NCI-H2171 (cell line): ENCODE data around the gene ITSN1.

Source experiments
- DNase-seq: peaks from one replicate; lab custom pipeline; 2025; lab: John Stamatoyannopoulos, UW

Gene ITSN1

DNA sequence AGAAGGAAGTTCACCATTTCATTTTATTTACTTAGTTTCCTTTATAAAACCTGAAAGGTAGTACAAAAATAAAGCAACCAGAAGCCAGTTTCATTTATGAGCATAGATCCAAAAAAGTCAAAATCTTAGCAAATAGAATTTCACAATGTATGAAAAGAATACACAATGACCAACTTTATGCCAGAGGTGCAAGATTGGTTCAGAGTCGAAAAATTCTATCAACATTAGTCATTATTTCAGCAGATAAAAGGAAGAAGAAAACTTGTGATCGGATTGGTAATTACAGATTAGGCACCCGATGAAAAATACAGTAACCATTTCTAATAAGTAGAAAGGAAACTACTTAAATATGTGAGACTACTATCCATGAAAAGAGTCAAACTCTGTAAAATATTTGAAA is 89.1 kb downstream of the ITSN1 start:
- no peak for DNase-seq

DNA sequence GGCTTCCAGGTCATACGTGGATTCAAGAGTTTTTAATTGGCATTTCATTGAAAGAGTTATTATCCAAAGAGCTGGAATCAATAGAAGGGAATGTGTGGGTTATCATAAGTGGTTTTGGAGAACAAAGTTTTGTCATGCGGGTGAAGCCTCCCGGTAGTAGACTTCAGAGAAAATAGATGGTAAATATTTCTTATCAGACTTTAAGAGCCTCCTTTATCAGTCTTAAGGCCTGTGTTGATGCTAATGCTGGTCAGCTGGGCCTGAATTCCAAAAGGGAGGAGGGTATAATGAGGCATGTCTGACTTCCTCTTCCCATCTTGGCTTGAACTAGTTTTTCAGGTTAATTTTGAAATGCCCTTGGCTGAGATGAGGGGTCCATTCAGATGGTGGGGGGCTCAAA is 89.7 kb downstream of the ITSN1 start:
- DNase-seq = no peak

DNA sequence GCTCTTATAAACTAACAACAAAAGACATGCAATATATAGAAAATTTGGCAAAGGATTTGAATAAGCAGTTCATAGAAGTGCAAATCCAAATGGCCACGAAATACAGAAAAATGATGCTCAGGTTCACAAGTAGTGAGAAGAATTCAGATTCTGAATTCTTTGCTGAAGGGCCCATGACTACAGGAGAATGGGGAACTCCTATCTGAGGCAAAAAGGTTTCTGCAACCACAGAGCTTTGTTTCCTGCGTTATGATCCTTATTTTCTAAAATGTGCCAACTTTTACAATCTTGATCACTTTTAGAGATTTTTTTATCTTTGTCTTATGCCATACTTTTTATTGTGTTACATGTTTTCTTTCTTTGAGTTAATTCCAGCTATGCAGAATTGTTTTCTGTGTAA is 91.3 kb downstream of the ITSN1 start:
- no peak for DNase-seq

DNA sequence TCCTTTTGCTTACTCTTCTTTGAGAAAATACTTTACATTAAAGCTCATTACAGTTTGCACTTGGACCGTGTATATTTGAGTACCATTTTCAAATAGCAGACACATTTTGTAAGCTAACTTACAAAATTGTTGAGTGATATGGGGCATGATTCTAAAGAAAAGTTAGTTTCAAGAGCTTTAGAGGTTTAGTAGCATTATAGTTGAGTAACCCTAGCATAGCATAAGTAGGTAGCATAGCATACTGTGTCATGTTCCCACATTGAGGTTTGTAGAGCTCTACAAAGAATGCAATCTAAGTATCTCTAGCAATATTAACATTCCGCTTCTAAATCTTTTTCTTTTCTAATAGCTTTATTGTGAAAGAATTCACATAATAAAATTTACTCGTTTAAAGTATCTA is 92.0 kb downstream of the ITSN1 start:
- DNase-seq = no peak

DNA sequence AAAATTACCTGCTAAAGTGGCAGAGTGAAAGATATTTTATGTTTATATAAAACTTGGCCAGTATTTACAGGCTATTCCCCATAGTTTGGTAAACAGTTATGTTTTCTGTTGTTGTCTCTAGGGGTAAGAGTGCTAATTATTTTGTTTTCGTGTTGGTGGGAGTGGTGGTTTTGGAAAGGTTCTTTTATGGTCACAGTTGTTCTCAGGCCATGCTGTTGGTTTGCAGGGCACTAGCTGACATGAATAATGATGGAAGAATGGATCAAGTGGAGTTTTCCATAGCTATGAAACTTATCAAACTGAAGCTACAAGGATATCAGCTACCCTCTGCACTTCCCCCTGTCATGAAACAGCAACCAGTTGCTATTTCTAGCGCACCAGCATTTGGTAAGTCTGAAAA is 92.5 kb downstream of the ITSN1 start:
- no peak for DNase-seq

DNA sequence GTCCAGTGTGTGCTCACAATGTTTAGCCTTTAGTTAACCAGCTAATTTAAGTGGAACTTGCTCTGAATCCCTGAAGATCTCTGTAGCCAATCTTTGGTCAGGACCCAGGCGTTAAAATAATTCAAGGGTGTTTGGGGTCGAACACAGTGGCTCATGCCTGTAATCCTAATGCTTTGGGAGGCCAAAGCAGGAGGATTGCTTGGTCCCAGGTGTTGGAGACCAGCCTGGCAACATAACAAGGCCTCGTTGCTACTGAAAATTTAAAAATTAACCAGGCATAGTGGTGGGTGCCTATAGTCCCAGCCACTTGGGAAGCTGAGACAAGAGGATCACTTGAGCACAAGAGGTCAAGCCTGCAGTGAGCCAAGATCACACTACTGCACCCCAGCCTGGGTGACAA is 94.3 kb downstream of the ITSN1 start:
- no peak for DNase-seq

DNA sequence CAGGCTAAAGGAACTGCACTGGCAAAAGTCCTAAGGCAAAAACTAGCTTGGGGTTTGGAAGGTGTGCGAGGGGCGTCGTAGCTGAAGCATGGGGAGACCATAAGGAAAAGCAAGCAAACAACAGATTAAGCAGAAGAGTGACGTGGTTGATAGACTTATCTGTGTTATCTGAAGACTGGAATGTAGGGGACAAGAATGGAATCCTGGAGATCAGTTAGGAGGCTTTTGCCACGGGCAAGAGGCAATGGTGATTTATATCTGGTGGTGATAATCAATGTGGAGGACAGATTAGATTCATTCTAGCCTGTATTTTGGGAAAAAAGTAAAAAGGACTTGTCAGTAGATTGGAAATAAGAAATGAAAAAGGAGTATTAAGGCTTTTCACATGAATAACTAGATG is 97.4 kb downstream of the ITSN1 start:
- DNase-seq = no peak

DNA sequence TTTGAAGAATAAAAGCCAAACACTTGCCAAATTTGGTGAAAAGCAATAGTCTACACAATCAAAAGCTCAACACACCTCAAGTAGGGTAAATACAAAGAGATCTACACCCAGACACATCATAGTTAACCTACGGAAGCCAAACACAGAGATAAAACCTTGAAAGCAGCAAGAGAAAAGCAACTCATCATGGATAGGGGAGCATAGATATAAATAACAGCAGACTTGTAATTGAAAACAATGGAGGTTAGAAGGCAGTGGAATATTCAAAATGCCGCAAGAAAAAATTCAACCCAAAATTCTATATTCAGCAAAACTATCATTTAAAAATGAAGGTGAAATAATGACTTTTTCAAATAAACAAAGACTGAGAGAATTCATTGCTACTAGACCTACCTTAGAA is 105.1 kb downstream of the ITSN1 start:
- DNase-seq = no peak

DNA sequence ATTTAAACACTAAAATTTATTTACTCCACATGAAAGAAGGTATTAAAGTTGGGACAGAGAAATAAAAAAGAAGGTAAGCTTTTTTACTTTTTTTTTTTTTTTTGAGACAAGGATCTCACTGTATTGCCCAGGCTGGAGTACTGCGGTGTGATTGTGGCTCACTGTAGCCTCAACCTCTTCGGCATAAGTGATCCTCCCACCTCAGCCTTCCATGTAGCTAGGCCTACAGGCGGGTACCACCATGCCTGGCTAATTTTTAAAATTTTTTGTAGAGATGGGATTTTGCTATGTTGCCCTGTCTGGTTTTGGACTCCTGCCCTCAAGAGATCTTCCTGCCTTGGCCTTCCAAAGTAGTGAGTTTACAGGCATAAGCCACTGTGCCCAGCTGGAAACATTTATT is 106.6 kb downstream of the ITSN1 start:
- DNase-seq = no peak

DNA sequence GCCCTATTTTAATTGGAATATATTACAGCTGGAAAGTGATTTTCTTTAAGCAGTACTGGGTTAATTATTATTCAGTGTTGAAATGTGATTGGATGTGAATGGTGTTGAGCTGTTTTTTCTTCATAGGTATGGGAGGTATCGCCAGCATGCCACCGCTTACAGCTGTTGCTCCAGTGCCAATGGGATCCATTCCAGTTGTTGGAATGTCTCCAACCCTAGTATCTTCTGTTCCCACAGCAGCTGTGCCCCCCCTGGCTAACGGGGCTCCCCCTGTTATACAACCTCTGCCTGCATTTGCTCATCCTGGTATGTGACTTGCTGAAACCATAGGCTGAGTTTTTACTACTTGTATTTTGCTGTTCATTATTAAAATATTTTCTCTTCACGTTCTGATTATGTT is 107.7 kb downstream of the ITSN1 start:
- DNase-seq = no peak

DNA sequence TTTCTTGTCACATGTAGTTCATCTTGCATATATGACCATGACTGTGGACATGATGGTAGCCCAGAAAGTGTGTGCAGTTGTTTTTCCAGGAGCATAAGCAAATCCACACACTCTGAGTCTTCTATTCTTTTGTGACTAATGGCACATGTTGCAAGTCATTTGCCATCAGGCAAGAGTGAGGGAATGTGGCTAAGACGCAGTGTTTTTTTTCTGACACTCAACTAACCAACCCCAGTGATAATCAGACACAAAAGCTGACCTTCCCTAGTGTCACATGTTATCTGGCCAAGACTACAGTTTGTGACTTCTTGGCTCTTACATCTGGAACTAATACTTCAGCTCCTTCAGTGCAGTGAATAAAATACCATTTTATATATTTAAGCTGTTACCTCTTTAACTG is 108.8 kb downstream of the ITSN1 start:
- no peak for DNase-seq

DNA sequence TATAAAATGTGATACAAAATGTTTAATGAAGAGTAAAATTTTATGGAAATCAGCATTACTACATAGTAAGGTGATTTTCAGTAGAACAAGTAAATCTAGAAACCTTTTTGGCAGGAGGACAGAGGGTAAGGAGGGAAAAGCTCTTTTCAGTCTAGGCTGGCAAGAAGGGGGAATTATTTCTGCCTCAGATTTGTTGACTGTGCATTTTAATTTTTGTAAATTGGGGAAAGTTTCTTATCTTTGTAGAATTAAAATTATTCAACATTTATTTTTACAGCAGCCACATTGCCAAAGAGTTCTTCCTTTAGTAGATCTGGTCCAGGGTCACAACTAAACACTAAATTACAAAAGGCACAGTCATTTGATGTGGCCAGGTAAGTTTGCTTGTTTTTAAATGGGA is 109.2 kb downstream of the ITSN1 start:
- DNase-seq = no peak

DNA sequence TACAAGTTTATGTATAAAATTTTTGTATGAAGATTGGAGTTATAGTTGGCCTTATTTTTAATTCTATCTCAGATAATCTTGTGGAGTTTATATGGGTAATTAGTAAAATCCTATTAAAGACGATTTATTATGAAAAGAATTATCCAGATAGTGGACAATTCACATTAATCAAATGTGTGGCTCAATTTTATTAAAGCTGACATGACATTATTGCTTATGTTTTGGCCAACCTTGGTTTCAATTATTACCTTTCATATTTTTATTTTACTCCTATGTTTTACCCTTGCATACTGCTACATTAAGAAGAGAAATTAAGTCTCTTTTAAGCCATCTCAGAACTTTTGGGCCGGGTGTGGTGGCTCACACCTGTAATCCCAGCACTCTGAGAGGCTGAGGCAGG is 110.0 kb downstream of the ITSN1 start:
- no peak for DNase-seq

DNA sequence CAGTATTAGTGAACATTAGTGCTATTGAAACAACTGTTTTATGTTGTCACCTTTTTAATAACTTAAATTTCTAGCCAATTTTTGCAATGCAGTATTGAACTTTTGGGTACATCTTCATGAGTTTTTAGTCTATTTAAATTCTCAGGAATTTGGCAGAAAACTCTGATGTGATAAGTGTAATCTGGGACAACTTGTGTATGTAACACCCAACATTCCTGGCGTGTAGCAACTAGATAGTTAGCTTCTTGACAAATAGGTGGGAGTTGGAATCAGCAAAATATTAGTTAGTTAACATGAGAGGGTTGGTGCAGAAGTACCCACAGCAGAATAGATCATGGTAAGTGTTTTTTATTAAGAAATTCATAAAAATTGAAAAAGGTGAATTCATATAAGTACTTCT is 111.6 kb downstream of the ITSN1 start:
- DNase-seq = no peak

DNA sequence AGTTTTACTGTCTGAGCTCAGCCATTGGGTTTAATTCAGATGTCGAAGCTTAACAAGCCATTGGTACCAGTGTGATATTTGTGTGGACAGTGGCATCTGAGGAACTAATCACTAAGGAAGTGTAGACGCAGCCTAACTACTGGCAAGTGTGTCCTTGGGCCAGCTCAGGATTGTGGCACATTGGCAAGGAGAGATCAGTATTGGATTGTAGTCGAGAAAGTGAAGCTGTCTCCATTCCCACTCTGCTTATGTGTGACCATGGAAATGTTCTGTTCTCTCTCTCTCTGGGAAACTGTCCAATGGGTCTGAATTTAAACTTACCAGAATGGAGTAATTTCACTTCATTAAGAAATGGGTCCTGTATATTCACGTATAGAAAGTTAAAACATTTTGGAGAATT is 112.2 kb downstream of the ITSN1 start:
- no peak for DNase-seq

DNA sequence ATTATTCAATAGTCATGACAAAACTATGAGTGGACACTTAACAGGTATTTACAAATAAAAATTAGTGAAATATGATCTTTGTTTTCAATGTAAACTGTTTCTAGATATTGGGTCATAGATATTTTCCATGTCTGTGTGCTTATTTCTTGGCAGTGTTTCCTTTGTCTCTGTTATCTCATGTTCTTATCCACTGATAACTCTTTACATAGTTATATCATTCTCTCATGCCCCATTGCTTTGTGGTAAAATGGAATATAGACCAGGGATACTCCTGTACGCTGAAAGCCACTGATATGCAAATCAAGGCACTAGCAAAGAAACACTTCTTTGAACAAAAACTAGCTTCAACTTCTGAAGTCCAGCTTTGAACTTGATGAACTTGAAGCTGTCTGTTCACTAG is 113.1 kb downstream of the ITSN1 start:
- no peak for DNase-seq

DNA sequence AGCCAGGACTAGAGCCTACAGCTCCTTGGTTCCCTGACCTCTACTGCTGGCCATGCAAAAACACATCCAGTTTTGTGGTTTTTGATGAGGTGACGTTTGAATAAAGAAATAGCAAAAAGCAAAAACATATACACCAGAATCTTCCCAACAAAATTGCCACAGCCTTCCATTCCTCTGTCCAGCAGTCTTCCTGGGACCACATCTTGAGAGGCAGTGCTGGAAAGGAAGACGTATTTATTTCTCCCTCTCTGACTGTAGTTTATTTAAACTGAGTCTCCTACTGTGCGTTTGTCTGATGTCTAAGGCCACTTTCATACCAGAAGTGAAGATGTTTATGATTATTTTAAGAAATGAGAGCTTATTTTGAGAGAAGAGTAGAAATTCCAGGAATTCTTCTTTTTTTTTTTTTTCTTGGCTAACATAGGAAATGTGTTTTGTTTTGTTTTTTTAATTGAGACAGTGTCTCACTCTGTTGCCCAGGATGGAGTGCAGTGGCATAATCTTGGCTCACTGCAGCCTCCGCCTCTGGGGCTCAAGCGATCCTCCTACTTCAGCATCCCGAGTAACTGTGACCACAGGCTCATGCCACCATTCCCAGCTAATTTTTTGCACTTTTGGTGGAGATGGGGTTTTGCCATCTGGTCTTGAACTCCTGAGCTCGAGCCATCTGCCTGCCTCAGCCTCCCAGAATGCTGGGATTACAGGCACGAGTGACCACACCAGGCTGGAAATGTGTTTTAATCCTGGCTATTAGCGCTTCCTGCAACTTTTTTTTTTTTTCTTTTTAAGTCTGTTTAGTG is 118.5 kb downstream of the ITSN1 start:
- no peak for DNase-seq

DNA sequence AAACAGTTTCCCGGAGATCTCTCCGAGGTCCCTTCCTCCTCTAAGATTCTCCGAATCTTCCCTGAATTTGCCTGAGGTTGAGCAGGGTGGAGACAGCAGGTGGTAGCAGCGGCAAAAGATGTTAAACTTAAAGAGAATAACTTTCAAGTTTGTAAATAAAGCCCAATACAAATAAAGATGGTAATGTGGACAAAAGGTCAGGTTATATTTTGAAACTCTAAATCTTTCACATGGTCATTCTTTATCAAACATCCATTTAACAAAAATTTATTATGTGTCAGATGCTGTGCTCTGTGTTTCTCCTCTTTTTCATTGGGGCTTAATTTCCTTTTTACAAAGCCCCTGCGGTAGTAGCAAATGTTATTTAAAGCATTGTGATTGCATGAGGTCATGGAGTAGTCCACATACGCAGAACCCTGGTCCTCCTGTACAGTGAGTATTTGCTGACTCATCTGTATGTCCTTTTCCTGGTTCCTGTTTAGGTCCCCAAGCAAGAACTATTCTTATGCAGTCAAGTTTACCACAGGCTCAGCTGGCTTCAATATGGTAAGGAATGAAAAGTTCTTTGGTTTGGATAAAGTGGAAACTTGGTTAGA is 119.2 kb downstream of the ITSN1 start:
- no peak for DNase-seq

DNA sequence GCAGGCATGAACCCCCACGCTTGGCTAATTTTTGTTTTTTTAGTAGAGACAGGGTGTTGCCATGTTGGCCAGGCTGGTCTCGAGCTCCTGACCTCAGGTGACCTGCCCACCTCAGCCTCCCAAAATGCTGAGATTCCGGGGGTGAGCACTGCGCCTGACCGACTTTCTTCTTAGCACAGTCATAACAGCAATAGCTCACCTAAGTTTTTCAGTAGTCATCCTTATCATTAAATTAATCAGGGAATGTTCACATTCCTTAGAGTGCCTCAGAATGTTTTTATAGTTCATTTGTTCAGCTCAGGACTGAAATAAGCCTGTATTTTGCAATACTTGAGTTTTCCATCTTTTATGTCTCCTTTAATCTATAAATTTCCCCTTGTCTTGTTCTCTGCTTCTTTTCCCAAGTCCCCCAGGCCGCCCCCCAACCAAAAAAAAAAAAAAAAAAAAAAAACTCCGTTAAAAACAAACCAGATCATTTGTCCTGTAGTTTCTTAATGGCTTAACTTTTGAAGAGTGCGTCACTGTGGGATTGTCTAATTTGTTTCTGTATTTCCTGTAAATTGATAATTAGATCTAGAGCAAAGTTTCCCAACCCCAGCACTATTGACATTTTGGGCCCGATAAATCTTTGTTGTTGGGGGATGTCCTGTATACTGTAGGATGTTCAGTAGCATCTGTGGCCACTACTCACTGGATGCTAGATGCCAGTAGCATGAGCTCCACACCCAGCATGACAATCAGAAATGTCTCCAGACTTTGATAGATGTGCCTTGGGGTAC is 120.7 kb downstream of the ITSN1 start:
- DNase-seq = no peak

DNA sequence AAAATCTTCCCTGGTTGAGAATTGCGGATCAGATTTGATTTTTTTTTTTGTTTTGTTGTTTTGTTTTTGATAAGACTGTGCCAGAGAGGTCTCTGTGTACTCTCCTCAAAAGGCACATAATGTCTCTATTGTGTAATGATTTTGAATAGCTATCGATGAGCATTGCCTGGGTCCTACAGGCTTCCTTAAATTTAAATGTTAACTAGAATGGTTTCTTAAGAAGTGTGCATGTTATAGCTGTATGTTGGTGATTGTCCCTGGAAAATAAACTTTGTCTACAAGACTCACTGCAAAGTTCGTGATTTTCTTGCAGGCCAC is 121.2 kb downstream of the ITSN1 start:
- DNase-seq = no peak

DNA sequence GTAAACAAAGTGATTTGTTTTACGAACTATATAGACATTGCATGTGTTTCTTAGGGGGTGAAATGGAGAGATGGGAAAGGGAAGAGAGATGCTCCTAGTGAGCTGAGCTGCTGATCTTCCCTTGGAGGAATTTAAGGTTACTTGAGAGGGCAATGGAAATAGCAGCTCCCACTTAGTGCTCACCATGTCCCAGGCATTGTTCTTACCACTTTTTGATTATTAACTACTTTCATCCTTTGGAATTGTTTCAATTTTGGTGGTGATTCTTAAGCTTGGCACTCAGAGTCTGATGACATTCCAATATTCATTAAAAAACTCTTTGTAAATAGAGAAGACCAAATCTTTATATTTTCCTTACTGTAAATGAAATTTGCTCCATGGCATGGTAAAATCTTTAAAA is 124.9 kb downstream of the ITSN1 start:
- no peak for DNase-seq

DNA sequence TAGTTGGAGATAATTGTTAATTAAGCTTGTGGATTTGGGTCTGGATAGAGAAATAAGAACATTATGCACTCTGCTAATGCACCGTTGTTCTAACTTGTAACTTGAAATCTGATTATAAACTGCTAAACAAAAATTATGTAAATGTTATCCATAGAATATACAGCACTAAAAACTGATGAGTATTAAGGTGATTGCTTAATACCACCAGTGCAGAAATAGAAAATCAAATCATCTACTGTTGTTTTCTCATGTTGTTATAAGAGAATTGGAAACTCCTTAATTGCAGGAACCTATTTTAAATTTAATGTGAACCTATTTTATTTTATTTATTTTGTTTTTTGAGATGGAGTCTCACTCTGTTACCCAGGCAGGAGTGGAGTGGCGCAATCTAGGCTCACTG is 125.7 kb downstream of the ITSN1 start:
- DNase-seq = no peak

DNA sequence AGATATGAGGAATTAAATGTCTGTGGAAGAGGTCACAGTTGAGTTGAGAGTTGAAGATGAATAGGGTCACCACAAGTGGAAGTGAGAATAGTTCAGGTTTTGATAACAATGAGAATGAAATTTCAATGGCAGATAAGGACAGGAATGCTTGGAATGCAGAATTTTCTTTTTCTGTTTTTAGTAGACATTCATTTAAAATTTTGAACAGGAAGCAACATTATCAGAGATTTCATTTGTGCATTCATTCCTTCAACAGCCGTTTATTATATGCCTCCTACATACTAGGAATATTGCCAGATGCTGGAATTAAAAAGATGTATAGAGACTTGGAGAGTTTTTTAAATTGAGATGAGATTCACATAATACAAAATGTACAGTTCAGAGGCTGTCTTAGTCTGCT is 126.8 kb downstream of the ITSN1 start:
- no peak for DNase-seq

DNA sequence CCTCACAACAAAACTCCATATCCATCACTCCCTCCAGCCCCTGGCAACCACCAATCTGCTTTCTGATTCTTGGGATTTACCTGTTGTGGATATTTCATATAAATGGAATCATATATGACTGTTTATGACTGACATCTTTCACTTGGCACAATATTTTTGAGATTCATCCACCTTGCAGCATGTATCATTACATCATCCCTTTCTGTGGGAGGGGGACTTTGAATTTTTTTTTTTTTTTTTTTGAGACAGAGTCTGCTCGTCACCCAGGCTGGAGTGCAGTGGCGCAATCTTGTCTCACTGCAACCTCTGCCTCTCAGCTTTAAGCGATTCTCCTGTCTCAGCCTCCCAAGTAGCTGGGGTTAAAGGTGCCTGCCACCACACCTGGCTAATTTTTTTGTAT is 128.2 kb downstream of the ITSN1 start:
- no peak for DNase-seq
